ENCODE results near the gene GRIK4.
"Not testable (repeated sequence)": the region's sequence is repeated elsewhere in the genome, so short reads cannot be mapped to it uniquely, and the experiment has no call there.

The GRIK4 gene

GRCh38 chr11:121029153-121029552, 517.6 kb downstream of the GRIK4 start:
- TF ChIP-seq CTCF (conservative IDR thresholded peaks at IDR 0.05; ENCODE audit: low read length): no peak
- H3K4me3 ChIP-seq (ENCODE audit: low read length): no peak overlapping the region
- DNase-seq (ENCODE audit: low read depth): no peak

- no peak overlapping the region for H3K4me3 ChIP-seq (ENCODE audit: low read length)
- TF ChIP-seq CTCF (conservative IDR thresholded peaks at IDR 0.05; ENCODE audit: low read length): no peak
- DNase-seq (ENCODE audit: low read depth): no peak
These were observed 518.4 kb downstream of the GRIK4 start for GRCh38 chr11:121029813-121030445.

GRCh38 chr11:121031167-121031566, 519.6 kb downstream of the GRIK4 start:
- no peak overlapping the region for H3K4me3 ChIP-seq (ENCODE audit: low read length)
- no peak for DNase-seq (ENCODE audit: low read depth)
- TF ChIP-seq CTCF (conservative IDR thresholded peaks at IDR 0.05; ENCODE audit: low read length): no peak

GRCh38 chr11:121031648-121032047, 520.1 kb downstream of the GRIK4 start:
- H3K4me3 ChIP-seq (ENCODE audit: low read length); DNase-seq (ENCODE audit: low read depth): not testable (repeated sequence)

GRCh38 chr11:121032546-121032945, 521.0 kb downstream of the GRIK4 start:
- no peak for DNase-seq (ENCODE audit: low read depth)
- TF ChIP-seq CTCF (conservative IDR thresholded peaks at IDR 0.05; ENCODE audit: low read length): no peak
- no peak overlapping the region for H3K4me3 ChIP-seq (ENCODE audit: low read length)

- DNase-seq (ENCODE audit: low read depth): no peak
- TF ChIP-seq CTCF (conservative IDR thresholded peaks at IDR 0.05; ENCODE audit: low read length): no peak
- H3K4me3 ChIP-seq (ENCODE audit: low read length): no peak overlapping the region
These were observed 522.1 kb downstream of the GRIK4 start for GRCh38 chr11:121033635-121034034.

GRCh38 chr11:121035169-121035755, 523.7 kb downstream of the GRIK4 start:
- no peak for TF ChIP-seq CTCF (conservative IDR thresholded peaks at IDR 0.05; ENCODE audit: low read length)
- no peak overlapping the region for H3K4me3 ChIP-seq (ENCODE audit: low read length)
- DNase-seq (ENCODE audit: low read depth): peak; percentile 37
